ENCODE data around the gene COL20A1.

Gene COL20A1

DNA sequence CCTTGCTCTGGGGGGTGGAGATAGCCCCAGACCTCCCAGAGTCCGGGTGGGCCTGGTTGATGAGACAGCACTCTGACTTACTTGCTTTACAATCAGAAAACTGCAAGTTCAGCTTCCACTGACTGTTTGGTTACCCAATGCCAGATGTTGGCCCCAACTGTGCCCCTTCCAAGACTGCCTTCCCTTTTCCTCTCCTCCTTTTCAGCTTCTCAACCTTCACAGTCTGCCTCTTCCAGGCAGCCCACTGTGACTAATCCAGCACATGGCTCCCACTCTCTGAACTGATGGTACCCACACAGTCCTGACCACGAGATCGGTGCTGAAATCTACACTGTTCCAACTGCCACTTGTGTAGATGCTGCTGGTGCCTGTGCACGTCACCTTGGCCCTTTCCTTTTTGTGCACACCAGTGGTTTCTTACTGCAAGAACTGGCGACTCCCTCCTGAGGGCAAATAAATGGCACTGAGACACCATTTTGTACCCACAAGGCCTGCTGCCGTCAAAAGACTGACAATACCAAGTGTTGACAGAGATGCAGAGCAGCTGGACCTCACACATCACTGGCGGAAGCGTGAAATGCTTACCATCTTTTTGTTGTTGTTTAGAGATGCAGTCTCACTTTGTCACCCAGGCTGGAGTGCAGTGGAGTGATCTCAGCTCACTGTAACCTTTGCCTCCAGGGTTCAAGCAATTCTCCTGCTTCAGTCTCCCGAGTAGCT, 22.2 kb upstream of the COL20A1 start:
- Histone ChIP-seq H3K4me3 (ENCODE audit: low read depth, low read length) (no peak overlapping the region), H3K36me3 (ENCODE audit: insufficient read depth, low read length) (no peaks in the 10 kb centered on the region), H3K27ac (ENCODE audit: low read depth, low read length) (no peak overlapping the region), H3K4me1 (ENCODE audit: control insufficient read depth, insufficient read depth, low read length, unreplicated experiment) (peaks cover 13% of the 10 kb centered on the region), H3K79me2 (ENCODE audit: control insufficient read depth, insufficient read depth, low read length, unreplicated experiment) (peaks cover 31% of the 10 kb centered on the region), H3K27me3 (ENCODE audit: insufficient read depth, low read length) (peaks cover 6% of the 10 kb centered on the region), H2AFZ (ENCODE audit: low read length, unreplicated experiment) (no peak overlapping the region)

DNA sequence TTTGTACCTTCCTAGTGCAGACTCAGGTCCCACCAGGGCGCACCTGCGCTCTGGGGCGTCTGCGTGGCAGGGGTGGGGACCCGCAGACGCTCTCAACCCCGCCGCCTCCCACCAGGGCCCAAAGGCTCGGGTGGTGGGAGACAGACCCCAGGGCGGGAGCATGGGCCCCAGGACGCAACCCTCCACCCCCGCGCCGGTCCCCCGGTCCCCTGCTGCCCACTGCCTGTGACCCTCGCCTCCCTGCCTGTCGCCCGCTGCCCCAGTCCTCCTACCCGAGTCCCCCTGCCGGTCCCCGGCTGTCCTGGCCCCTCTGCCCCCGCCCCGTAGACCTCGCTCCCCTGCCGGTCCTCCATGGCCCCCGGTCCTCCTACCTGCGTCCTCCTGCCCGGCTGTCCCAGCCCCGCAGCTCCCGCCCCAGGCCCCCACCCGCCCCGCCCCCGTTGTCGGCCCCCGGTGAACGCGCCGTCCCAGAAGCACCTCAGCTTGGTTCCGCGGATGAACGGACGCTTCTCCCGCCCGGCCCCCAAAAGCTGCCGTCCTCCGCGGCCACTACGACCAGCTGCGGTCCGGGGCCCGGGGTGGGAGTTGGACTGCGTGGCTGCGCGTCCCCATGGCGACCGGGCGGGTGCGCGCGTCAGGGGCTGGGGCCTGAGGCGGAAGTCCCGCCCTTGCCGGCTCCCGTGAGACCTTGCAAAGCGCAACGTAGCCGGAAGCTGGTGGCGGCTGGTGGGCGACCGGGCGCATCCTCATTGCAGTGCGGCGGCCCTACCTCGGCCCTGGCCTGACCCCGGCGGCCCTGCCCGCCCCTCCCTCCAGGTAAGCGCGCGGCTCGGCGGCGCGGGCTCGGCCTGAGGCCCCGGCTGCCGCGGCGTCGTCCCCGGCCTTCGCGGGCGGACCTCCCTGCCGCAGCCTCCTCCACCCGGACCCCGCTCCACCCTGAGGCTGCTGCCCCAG, 20.6 kb upstream of the COL20A1 start, which contains the start of gene ARFGAP1:
ARFGAP1 (plus strand) TSS at position 709 of the 954 bp plus-strand sequence. CDS start 2,768 bp downstream, outside the sequence.
- no peaks in the 10 kb centered on the region for H3K36me3 ChIP-seq (ENCODE audit: insufficient read depth, low read length)
- peak within 1 kb of the TSS; percentile 88 for H3K4me3 ChIP-seq (ENCODE audit: low read depth, low read length)
- H3K27me3 ChIP-seq (ENCODE audit: insufficient read depth, low read length): no peaks in the 10 kb centered on the region
- H2AFZ ChIP-seq (ENCODE audit: low read length, unreplicated experiment): peak within 1 kb of the TSS; percentile 12
- peaks cover 13% of the 10 kb centered on the region for H3K4me1 ChIP-seq (ENCODE audit: control insufficient read depth, insufficient read depth, low read length, unreplicated experiment)
- peaks cover 47% of the 10 kb centered on the region for H3K79me2 ChIP-seq (ENCODE audit: control insufficient read depth, insufficient read depth, low read length, unreplicated experiment)
- peak within 1 kb of the TSS; percentile 47 for H3K27ac ChIP-seq (ENCODE audit: low read depth, low read length)

DNA sequence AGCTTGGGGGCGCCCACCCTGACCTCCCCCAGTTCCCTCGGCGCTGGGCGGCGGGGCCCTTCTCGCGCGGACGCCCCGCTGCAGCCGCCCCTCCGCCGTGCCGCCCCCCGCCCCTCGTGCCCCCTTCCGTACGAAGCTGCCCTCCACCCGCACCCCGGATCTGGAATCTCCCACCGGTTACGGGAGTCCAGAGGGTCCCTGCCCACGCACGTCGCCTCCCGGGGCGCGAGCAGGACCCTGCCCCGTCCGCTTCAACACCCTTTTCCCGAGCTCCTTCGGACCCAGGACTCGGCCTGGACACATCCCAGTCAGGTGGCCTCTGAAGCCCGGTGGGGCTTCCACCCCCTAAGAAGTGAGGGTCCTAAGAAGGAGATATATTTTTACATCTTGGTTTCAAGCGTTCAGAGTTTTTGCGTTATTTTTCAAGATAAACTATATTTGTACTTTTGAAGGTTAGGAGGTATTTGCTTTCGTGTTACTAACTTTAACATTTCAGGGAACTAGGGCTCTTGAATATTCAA, 19.9 kb upstream of the COL20A1 start:
- H3K27me3 ChIP-seq (ENCODE audit: insufficient read depth, low read length): no peaks in the 10 kb centered on the region
- H3K79me2 ChIP-seq (ENCODE audit: control insufficient read depth, insufficient read depth, low read length, unreplicated experiment): peaks cover 55% of the 10 kb centered on the region
- H3K27ac ChIP-seq (ENCODE audit: low read depth, low read length): peak overlapping the region; percentile 47
- 0 out of 2 replicates have a peak, but pooled peaks cover 4% of the 10 kb centered on the region for H3K36me3 ChIP-seq (ENCODE audit: insufficient read depth, low read length)
- peaks cover 13% of the 10 kb centered on the region for H3K4me1 ChIP-seq (ENCODE audit: control insufficient read depth, insufficient read depth, low read length, unreplicated experiment)
- peak overlapping the region; percentile 12 for H2AFZ ChIP-seq (ENCODE audit: low read length, unreplicated experiment)
- peak overlapping the region; percentile 88 for H3K4me3 ChIP-seq (ENCODE audit: low read depth, low read length)

DNA sequence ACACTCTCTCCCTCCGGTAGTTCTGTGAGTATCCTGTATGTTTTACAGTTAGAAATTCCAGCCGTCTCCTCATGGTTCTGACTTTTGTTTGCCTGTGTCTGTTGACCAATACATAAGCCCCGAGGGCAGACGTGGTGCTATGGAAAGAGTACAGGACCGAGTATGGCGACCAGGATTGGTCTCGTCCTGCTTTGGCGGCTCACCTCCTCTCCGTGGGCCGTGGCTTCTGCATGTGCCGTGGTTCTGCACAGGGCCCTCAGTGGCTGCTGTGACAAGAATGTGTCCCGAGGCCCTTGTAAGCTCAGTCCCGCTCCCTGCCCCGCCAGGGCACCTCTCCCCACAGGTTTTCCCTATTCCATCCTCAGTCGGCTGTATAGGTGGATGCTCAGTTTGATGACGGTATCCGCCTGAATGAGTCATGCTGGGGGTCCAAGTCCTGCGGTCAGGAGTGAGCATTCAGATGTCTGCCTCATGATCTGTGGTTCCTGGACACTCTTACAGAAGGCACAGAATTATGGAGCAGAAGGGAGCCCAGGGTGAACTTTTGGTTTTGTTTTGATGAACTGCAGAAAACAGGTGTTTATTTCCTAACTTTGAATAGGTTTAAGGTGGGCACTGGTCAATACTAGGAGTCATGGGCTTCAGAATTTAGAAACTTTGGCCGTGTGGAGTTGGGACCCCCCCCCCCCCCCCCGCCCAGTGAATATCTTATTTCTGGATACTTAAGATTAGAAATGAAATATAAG, 19.2 kb upstream of the COL20A1 start:
- H3K4me1 ChIP-seq (ENCODE audit: control insufficient read depth, insufficient read depth, low read length, unreplicated experiment): peaks cover 13% of the 10 kb centered on the region
- H3K27me3 ChIP-seq (ENCODE audit: insufficient read depth, low read length): no peaks in the 10 kb centered on the region
- peak overlapping the region; percentile 88 for H3K4me3 ChIP-seq (ENCODE audit: low read depth, low read length)
- H3K79me2 ChIP-seq (ENCODE audit: control insufficient read depth, insufficient read depth, low read length, unreplicated experiment): peaks cover 55% of the 10 kb centered on the region
- 0 out of 2 replicates have a peak, but pooled peaks cover 6% of the 10 kb centered on the region for H3K36me3 ChIP-seq (ENCODE audit: insufficient read depth, low read length)
- no peak overlapping the region for H2AFZ ChIP-seq (ENCODE audit: low read length, unreplicated experiment)
- peak overlapping the region; percentile 47 for H3K27ac ChIP-seq (ENCODE audit: low read depth, low read length)

DNA sequence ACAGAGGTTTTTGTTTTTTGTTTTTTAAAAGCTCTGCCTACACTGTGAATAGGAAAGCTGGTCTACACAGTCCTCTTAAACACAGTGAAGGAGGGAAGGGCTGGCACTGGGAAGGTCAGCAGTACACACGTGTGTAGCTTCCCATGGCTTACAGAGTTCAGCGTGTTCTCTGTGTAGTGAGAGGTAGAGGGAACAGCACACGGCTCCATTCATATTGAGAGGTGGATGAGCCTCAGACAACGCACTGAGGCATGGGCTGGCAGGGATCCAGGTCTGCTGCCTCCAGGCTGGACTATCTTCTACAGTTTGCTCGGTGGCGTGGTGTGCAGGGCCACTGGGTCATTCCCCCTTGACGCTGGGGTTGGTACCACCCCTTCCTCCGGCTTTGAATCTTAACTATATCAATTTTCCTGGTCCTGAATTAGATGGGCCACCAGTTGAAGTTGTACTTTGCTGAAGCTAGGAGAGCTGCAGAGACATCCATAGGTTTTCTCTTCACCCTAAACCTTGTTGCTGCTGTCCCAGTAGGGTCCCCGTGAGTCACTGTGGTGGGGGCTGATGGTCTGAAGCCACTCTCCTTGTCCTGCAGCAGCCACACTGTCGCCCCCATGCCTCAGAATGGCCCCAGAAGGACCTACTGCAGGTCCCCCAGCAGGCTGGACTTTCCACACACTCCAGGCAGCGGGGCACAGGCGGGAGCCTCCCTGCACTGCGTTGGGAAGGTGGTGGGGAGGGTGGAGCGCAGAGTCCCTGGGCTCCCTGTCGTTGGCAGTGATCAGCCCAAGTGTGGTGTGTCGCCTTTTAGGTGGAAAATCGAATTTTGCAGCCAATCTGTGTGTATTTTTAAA, 18.4 kb upstream of the COL20A1 start:
- no peak overlapping the region for H3K27ac ChIP-seq (ENCODE audit: low read depth, low read length)
- peak overlapping the region; percentile 60 for H3K4me3 ChIP-seq (ENCODE audit: low read depth, low read length)
- H3K4me1 ChIP-seq (ENCODE audit: control insufficient read depth, insufficient read depth, low read length, unreplicated experiment): peaks cover 13% of the 10 kb centered on the region
- H2AFZ ChIP-seq (ENCODE audit: low read length, unreplicated experiment): no peak overlapping the region
- H3K27me3 ChIP-seq (ENCODE audit: insufficient read depth, low read length): no peaks in the 10 kb centered on the region
- H3K36me3 ChIP-seq (ENCODE audit: insufficient read depth, low read length): 0 out of 2 replicates have a peak, but pooled peaks cover 6% of the 10 kb centered on the region
- peaks cover 55% of the 10 kb centered on the region for H3K79me2 ChIP-seq (ENCODE audit: control insufficient read depth, insufficient read depth, low read length, unreplicated experiment)

DNA sequence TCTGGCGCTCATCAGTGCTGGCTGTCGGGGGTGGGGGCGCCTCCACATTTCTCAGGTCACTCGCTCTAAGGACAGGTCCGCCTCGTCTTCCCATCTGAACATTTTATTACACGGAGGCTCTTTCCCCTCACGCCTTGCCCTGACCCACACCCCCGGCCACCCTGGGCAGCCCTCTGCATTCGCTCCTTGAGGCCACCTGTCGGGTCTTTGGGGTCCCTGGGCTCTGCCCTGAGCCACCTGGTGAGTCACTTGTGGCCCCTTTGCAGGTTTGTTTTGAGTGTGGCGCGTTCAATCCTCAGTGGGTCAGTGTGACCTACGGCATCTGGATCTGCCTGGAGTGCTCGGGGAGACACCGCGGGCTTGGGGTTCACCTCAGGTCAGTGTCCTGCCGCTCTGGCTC, 17.2 kb upstream of the COL20A1 start:
- Histone ChIP-seq H3K27ac (ENCODE audit: low read depth, low read length) (no peak overlapping the region), H3K27me3 (ENCODE audit: insufficient read depth, low read length) (no peaks in the 10 kb centered on the region), H3K4me1 (ENCODE audit: control insufficient read depth, insufficient read depth, low read length, unreplicated experiment) (peaks cover 13% of the 10 kb centered on the region), H3K4me3 (ENCODE audit: low read depth, low read length) (no peak overlapping the region), H2AFZ (ENCODE audit: low read length, unreplicated experiment) (no peak overlapping the region), H3K79me2 (ENCODE audit: control insufficient read depth, insufficient read depth, low read length, unreplicated experiment) (peaks cover 55% of the 10 kb centered on the region), H3K36me3 (ENCODE audit: insufficient read depth, low read length) (0 out of 2 replicates have a peak, but pooled peaks cover 6% of the 10 kb centered on the region)

DNA sequence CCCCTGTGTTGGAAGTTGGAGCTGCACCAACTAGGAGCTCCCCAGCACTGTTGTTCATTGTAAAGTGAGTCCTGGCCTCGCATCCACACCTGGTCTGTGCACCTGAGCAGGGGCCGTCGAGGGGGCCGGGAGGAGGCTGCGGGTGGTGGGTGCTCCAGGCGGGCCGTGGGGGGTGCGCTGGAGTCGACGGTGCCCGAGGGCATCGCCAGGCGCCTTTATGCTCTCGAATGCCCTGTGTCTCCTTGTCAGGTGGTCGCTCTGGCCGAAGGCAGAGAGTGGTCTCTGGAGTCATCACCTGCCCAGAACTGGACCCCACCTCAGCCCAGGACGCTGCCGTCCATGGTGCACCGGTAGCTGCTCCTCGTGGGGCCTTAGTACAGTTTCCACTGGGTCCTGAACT, 16.0 kb upstream of the COL20A1 start:
- Histone ChIP-seq H3K4me3 (ENCODE audit: low read depth, low read length) (no peak overlapping the region), H3K27ac (ENCODE audit: low read depth, low read length) (no peak overlapping the region), H2AFZ (ENCODE audit: low read length, unreplicated experiment) (no peak overlapping the region), H3K36me3 (ENCODE audit: insufficient read depth, low read length) (0 out of 2 replicates have a peak, but pooled peaks cover 6% of the 10 kb centered on the region), H3K27me3 (ENCODE audit: insufficient read depth, low read length) (no peaks in the 10 kb centered on the region), H3K79me2 (ENCODE audit: control insufficient read depth, insufficient read depth, low read length, unreplicated experiment) (peaks cover 55% of the 10 kb centered on the region), H3K4me1 (ENCODE audit: control insufficient read depth, insufficient read depth, low read length, unreplicated experiment) (peaks cover 8% of the 10 kb centered on the region)

DNA sequence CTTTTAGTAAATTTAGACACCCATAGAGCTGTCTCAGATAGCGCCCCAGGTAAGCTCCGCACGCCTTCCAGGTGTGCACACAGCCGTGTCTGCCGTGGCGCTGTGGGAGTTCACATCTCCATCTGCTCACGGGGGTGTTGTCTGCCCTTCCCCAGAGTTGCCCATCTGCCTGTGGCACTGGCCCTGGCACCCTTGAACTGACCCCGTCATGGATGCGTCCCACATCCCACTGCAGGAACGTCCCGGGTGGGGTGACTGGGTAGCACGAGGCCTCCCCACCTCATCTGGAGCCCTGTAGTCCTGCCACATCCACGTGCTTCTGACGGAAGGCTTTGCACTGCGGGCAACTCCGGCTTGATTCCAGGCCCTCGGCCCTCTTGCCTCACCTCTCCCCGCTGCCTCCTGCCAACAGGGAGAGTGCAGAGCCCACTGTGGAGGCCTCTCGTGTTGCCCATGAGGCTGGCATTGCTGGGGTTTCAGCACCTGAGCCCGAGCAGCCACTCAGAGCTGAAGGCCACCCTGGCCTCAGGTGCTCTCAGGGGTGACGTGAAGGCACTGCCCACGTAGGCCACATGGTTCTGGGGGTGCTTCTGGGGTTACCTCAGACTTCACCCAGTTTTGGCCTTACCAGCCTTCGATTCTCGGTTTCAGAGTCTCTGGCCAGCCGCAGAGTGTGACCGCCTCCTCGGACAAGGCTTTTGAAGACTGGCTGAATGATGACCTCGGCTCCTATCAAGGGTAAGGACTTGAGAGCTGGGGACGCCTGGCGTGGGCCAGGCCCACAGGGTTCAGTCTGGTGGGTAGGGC, 15.3 kb upstream of the COL20A1 start:
- peaks cover 54% of the 10 kb centered on the region for H3K79me2 ChIP-seq (ENCODE audit: control insufficient read depth, insufficient read depth, low read length, unreplicated experiment)
- H3K4me1 ChIP-seq (ENCODE audit: control insufficient read depth, insufficient read depth, low read length, unreplicated experiment): peaks cover 8% of the 10 kb centered on the region
- H2AFZ ChIP-seq (ENCODE audit: low read length, unreplicated experiment): no peak overlapping the region
- no peaks in the 10 kb centered on the region for H3K27me3 ChIP-seq (ENCODE audit: insufficient read depth, low read length)
- 0 out of 2 replicates have a peak, but pooled peaks cover 6% of the 10 kb centered on the region for H3K36me3 ChIP-seq (ENCODE audit: insufficient read depth, low read length)
- no peak overlapping the region for H3K4me3 ChIP-seq (ENCODE audit: low read depth, low read length)
- no peak overlapping the region for H3K27ac ChIP-seq (ENCODE audit: low read depth, low read length)

DNA sequence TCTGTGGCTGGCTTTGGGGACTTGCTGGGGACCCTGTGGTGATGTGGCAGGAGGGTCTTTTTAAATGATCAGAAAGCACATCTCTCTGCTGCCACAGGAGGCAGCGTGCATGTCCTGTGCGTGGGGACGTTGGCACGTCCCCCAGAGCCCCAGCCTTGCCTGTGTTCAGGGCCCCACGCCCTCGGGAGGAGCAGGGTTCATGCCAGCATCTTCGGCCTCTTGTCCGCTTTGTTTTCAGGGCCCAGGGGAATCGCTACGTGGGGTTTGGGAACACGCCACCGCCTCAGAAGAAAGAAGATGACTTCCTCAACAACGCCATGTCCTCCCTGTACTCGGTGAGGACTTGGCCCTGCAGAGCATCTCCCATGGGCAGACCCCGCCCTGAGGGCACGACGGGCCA, 14.3 kb upstream of the COL20A1 start:
- H3K4me3 ChIP-seq (ENCODE audit: low read depth, low read length): no peak overlapping the region
- H3K36me3 ChIP-seq (ENCODE audit: insufficient read depth, low read length): 0 out of 2 replicates have a peak, but pooled peaks cover 6% of the 10 kb centered on the region
- H3K79me2 ChIP-seq (ENCODE audit: control insufficient read depth, insufficient read depth, low read length, unreplicated experiment): peaks cover 44% of the 10 kb centered on the region
- H3K4me1 ChIP-seq (ENCODE audit: control insufficient read depth, insufficient read depth, low read length, unreplicated experiment): peaks cover 8% of the 10 kb centered on the region
- H3K27ac ChIP-seq (ENCODE audit: low read depth, low read length): no peak overlapping the region
- no peak overlapping the region for H2AFZ ChIP-seq (ENCODE audit: low read length, unreplicated experiment)
- H3K27me3 ChIP-seq (ENCODE audit: insufficient read depth, low read length): no peaks in the 10 kb centered on the region

Measured in ACC112 (cell line).